Tibial nerve (tissue), 4 donors: ENCODE results near the gene GDAP1L1. TPM values are rescaled to one million over a fixed set of nuclear protein-coding genes. Genes with fewer than 3 reads are reported as not detected.

ENCODE experiments used
- DNase-seq, 2 donors: peaks; one replicate each; pipeline ENCODE4 v3.0.0-alpha.2; 2019; ENCODE audit warnings: low spot score in 2 of 2
- H3K27ac ChIP-seq, 4 donors: fragments of 200-600 bp; sonication (generic) in 3 of 4; one replicate each; pipeline ENCODE4 v1.5.1; 2017 to 2019; ENCODE audit warnings: mild to moderate bottlenecking in 1 of 4
- H3K27me3 ChIP-seq, 2 donors: fragments of 200-600 bp; sonication (generic) in 1 of 2; one replicate each; pipeline versions ENCODE4 v1.5.1 to v1.6.0; 2017 to 2019
- H3K36me3 ChIP-seq, 3 donors: fragments of 200-600 bp; sonication (generic); one replicate each; pipeline ENCODE4 v1.5.1; 2018 to 2019
- H3K4me1 ChIP-seq, 4 donors: fragments of 200-600 bp; sonication (generic) in 3 of 4; one replicate each; pipeline ENCODE4 v1.5.1; 2017 to 2019
- H3K4me3 ChIP-seq, 4 donors: fragments of 200-600 bp; sonication (generic) in 3 of 4; one replicate each; pipeline ENCODE4 v1.5.1; 2017 to 2019; ENCODE audit warnings: mild to moderate bottlenecking in 1 of 4, moderate library complexity in 1 of 4
- H3K9me3 ChIP-seq, 4 donors: fragments of 200-600 bp; sonication (generic) in 3 of 4; one replicate each; pipeline ENCODE4 v1.5.1; 2017 to 2019
- EP300 ChIP-seq, 2 donors: sonication (generic); formaldehyde crosslinking; IDR thresholded peaks; one replicate each; pipeline ENCODE4 v1.6.1; 2017; ENCODE audit warnings: antibody characterized with exemption in 2 of 2, mild to moderate bottlenecking in 1 of 2
- POLR2A ChIP-seq, 2 donors: fragments of 450-650 bp; IDR thresholded peaks; one replicate each; pipeline ENCODE4 v1.6.1; 2017; ENCODE audit warnings: antibody characterized with exemption in 2 of 2, mild to moderate bottlenecking in 2 of 2, moderate library complexity in 2 of 2
- WGBS, 2 donors: methylation state at CpG; one replicate each; pipeline ENCODE4 v1.1.5; 2018; 5-methylcytosine and 5-hydroxymethylcytosine counted together
- total RNA-seq, 4 donors: library from RNA; depleted of rRNA; stranded (reverse); fragments of >200 nt; gene quantifications; one replicate each; pipeline ENCODE4 v1.1.0, GENCODE V29; 2016
- TF ChIP-seq, protein P1 (sequence below), 5 experiments: fragments of 200-600 bp in 3 of 5; fragments of 450-650 bp in 2 of 5; sonication (generic) in 3 of 5; IDR thresholded peaks; one replicate each; pipeline ENCODE4 v1.5.1; 2016 to 2019; ENCODE audit warnings: antibody characterized with exemption in 5 of 5, mild to moderate bottlenecking in 3 of 5, moderate library complexity in 2 of 5

Gene GDAP1L1
- total RNA-seq, 4 donors from 2014 or later: not detected

DNA sequence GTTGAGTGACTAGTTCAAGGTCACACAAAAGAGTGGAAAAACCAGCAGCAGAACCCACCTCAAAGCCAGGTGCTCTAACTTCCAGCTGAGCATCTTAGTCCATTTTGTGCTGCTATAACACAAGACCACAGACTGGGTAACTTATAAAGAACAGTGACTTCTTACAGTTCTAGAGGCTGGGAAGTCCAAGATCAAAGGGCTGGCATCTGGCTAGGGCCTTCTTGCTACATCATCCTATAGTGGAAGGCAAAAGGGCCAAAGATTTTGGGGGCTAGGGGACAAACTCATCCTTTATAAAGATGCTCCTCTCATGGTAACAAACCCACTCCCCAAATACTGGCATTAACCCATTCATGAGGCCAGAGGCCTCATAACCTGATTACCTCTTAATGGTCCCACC, 54.2 kb downstream of the GDAP1L1 start:
- H3K27me3 ChIP-seq: no peaks in the 10 kb centered on the region
- peaks cover 0 to 52% (median 0%) of the 10 kb centered on the region in 3 donors for H3K36me3 ChIP-seq
- TF ChIP-seq, protein P1, sequence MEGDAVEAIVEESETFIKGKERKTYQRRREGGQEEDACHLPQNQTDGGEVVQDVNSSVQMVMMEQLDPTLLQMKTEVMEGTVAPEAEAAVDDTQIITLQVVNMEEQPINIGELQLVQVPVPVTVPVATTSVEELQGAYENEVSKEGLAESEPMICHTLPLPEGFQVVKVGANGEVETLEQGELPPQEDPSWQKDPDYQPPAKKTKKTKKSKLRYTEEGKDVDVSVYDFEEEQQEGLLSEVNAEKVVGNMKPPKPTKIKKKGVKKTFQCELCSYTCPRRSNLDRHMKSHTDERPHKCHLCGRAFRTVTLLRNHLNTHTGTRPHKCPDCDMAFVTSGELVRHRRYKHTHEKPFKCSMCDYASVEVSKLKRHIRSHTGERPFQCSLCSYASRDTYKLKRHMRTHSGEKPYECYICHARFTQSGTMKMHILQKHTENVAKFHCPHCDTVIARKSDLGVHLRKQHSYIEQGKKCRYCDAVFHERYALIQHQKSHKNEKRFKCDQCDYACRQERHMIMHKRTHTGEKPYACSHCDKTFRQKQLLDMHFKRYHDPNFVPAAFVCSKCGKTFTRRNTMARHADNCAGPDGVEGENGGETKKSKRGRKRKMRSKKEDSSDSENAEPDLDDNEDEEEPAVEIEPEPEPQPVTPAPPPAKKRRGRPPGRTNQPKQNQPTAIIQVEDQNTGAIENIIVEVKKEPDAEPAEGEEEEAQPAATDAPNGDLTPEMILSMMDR (IDR thresholded peaks at IDR 0.05): no peak
- TF ChIP-seq POLR2A (IDR thresholded peaks at IDR 0.05): no peak
- no peak for TF ChIP-seq EP300 (IDR thresholded peaks at IDR 0.05)
- no peak for DNase-seq
- H3K9me3 ChIP-seq: no peaks in the 10 kb centered on the region
- no peak overlapping the region for H3K27ac ChIP-seq
- H3K4me3 ChIP-seq: no peak overlapping the region
- H3K4me1 ChIP-seq: no peaks in the 10 kb centered on the region

DNA sequence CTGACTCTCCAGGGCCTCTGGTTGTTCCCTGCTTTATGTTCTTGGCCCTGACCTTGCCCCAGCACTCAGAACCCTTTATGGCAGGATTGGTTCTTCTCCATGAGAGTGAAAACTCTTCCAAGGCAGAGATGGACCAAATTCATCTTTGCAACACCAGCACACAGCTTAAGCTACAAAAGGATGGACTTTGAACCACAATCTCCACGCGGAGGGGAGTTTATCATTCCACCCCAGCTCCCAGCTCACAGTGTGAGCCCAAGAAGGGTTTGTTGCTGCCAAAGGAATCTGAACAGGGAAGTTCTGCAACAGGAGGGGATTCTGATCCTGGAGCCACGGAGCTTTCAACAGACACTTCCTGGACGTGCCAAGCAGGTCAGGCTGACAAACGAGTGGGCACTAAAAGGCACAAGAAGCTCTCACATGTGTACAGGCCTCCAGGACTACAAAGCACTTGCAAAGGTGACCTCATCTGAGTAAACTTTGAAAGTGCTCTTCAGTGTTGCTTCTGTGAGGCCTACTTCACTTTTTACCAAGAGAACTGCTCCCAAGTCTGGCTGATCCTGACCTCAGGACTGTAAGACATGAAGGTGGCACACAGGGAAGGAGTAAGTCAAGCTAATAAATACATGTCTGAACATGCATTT, 55.0 kb downstream of the GDAP1L1 start:
- DNase-seq: no peak
- H3K36me3 ChIP-seq: peaks cover 0 to 61% (median 0%) of the 10 kb centered on the region in 3 donors
- no peak for TF ChIP-seq POLR2A (IDR thresholded peaks at IDR 0.05)
- TF ChIP-seq, protein P1 (IDR thresholded peaks at IDR 0.05): no peak
- TF ChIP-seq EP300 (IDR thresholded peaks at IDR 0.05): no peak
- no peak overlapping the region for H3K4me3 ChIP-seq
- no peaks in the 10 kb centered on the region for H3K9me3 ChIP-seq
- no peaks in the 10 kb centered on the region for H3K27me3 ChIP-seq
- 64 to 81% methylated on average over 5 of the region's 5 CpGs for WGBS, 2 donors
- H3K4me1 ChIP-seq: no peaks in the 10 kb centered on the region
- H3K27ac ChIP-seq: no peak overlapping the region

DNA sequence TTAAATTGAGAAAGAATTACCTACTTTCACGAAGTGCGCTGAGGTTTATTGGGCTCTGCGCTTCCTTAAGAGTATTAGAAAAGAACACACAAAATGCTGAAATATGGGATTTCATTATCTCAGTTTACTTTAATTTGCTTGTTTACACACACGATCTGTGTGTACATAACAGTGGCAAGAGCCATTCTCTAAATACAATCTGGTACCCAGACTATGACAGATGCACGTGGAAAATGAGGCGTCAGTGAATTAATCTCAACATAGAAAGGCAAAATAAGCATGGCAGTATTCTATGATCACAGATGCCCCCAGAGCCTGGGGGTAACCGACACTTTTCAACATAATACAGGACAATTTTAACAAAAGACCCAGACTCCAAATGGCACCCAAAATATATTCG, 55.6 kb downstream of the GDAP1L1 start:
- TF ChIP-seq EP300 (IDR thresholded peaks at IDR 0.05) (no peak), POLR2A (IDR thresholded peaks at IDR 0.05) (no peak)
- TF ChIP-seq, protein P1 (IDR thresholded peaks at IDR 0.05): no peak
- Histone ChIP-seq H3K4me1 (no peaks in the 10 kb centered on the region), H3K9me3 (no peaks in the 10 kb centered on the region), H3K4me3 (no peak overlapping the region), H3K27me3 (no peaks in the 10 kb centered on the region), H3K36me3 (peaks cover 0 to 65% (median 0%) of the 10 kb centered on the region in 3 donors), H3K27ac (no peak overlapping the region)
- DNase-seq: no peak
- 90 to 92% methylated on average over 8 of the region's 8 CpGs for WGBS, 2 donors

DNA sequence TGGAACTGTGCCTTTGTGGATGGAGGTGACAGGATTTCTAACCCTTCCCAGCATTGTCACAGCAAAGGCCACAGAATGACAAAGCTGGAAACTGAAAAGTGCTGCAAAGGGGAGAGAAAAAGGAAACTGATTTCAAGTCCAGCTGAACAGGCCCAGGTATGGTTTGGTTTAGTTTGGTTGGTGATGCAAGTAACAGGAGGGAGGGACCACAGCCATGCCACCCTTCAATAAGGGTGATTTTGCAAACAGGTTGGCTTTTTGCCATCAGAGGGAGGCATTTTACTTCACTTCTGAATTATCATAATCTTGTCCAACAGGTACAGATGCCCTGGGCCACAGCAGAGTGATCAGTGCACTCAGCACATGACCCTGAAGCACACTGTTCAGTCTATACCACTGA, 57.3 kb downstream of the GDAP1L1 start:
- peaks cover 0 to 12% (median under 1%) of the 10 kb centered on the region in 4 donors for H3K4me1 ChIP-seq
- DNase-seq: no peak
- H3K9me3 ChIP-seq: no peaks in the 10 kb centered on the region
- H3K36me3 ChIP-seq: peaks cover 0 to 61% (median 0%) of the 10 kb centered on the region in 3 donors
- no peak overlapping the region for H3K4me3 ChIP-seq
- no peak overlapping the region for H3K27ac ChIP-seq
- no peaks in the 10 kb centered on the region for H3K27me3 ChIP-seq
- TF ChIP-seq, protein P1 (IDR thresholded peaks at IDR 0.05): no peak

DNA sequence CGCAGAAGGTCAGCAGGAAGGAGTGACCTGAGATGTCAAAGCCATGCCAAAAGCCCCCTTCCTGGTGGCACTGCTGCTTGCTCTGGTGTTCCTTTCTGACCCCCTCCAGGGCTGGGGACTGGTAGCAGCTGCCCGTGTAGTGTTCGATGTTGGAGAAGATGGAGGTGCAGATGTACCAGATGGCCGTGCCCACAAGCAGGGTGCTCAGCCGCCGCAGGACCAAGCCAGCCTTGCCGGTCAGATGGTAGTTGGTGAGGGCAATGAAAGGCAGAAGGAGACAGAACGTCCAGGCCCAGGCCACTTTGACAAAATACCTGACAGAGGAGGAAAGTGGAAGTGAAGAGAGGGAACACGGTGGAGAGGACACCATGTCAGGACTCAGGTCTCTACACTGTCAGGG, 59.8 kb downstream of the GDAP1L1 start:
- Histone ChIP-seq H3K27me3 (no peaks in the 10 kb centered on the region), H3K9me3 (no peaks in the 10 kb centered on the region), H3K4me3 (no peak overlapping the region), H3K27ac (no peak overlapping the region), H3K36me3 (peaks cover 0 to 47% (median 0%) of the 10 kb centered on the region in 3 donors), H3K4me1 (peaks cover 0 to 29% (median 9%) of the 10 kb centered on the region in 4 donors)
- no peak for DNase-seq
- 91 to 94% methylated on average over 9 of the region's 9 CpGs for WGBS, 2 donors
- TF ChIP-seq, protein P1 (IDR thresholded peaks at IDR 0.05): no peak
- TF ChIP-seq POLR2A (IDR thresholded peaks at IDR 0.05) (no peak), EP300 (IDR thresholded peaks at IDR 0.05) (no peak)
